CD4-positive, alpha-beta T cell treated with Interleukin-12 subunit alpha and Interleukin-12 subunit beta, for 1 hour (primary cell): ENCODE data around the gene ASNSD1.

Experiments
- DNase-seq: peaks from one replicate; pipeline ENCODE4 v3.0.0-alpha.2; 2020

The ASNSD1 gene

GRCh38 chr2:189661148-189661956, at the start of gene ASNSD1:
TSS of gene ASNSD1 (plus strand) at chr2:189661459. CDS start at chr2:189666133, 4,674 bp downstream.
- DNase-seq = peak; percentile 99

- no peak for DNase-seq
These were observed 48.1 kb upstream of the ASNSD1 start for GRCh38 chr2:189613077-189613636.

- no peak for DNase-seq
These were observed 47.4 kb upstream of the ASNSD1 start for GRCh38 chr2:189613650-189614420.

DNA sequence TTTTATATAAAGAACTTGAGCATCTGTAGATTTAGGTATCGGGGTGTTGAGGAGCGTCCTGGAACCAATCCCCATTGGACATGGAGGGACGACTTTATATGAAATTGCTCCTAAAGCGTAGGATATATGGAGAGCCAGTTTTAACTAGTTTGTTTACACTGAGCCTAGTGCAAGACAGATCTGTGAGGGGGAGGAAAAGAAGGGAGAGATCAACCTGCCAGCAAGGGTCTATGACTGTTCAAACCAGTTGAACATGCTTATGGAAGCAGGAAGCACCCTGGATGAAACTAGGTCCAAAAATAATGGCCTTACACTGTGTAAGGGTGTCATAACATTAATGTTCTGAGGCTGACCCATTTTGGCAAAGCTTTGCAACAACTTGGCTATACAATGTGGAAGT, 46.7 kb upstream of the ASNSD1 start:
- no peak for DNase-seq

DNA sequence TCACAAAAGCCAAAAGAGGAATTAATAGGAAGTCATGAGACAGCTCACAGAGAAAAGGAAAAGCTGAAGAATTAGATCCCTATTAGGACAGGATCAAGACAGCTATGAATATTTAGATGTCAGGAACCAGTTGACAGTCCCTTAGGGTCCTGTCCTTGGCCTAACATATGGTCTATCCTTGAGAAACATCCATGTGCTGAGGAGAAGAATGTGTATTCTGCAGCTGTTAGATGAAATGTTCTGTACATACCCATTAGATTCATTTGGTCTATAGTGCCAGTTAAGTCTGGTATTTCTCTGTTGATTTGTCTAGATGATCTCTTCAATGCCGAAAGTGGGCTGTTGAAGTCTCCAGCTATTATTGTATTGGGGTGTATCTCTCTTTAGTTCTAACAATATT, 43.1 kb upstream of the ASNSD1 start:
- no peak for DNase-seq

- DNase-seq = no peak
These were observed 39.5 kb upstream of the ASNSD1 start for GRCh38 chr2:189621781-189622180.

DNA sequence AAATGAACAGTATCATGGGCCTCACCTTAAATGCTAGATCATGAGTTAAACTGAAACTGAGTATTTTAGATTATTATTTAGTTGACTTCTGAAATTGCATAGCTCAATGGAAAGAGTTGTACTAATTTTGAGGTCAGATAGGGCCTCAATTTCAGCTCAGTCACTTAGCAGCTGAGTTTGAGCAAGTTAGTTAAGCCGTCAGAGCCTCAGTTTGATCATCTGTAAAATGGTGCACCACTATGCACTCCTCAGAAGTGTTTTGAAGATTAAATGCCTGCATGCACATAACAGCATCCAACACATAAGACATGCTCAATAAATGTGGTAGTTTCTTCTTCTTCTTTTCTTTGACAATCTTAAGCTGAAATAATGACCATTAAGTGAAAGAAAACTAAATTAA, 38.2 kb upstream of the ASNSD1 start:
- no peak for DNase-seq

- no peak for DNase-seq
These were observed 36.5 kb upstream of the ASNSD1 start for GRCh38 chr2:189624648-189625355.

DNA sequence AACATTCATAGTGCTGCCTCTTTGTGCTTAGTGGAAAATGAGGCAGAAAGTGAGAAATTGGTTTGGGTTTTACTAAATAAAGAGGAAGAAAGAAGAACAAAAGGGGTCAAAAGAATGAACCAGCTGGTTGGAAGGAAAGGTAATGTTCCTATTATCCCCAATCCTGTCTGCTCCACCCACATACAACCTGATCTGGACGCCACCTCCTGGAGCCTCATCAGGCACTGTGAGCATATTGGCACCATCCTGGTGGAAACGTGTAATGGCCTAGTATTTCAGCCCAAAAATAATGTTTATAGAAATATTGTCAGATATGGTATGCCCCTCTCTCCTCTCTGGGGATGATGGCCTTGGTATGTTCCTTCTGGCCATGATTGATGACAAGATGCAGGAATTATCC, 35.6 kb upstream of the ASNSD1 start:
- no peak for DNase-seq

DNA sequence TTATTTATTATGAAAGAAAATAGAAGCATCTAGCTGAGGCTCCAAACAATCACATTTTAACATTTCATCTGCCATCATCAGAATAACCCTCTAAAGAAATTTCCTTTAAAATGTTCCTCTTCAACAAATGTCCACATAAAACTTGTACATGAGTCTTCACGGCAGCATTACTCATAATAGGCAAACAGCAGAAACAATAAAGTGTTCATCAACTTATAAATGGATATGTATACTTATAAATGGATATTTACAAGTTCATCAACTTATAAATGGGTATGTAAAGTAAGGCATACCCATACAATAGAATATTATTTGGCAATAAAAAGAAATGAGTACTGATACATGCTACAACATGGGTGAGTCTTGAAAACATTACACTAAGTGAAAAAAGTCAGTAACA, 33.5 kb upstream of the ASNSD1 start:
- DNase-seq = no peak

- DNase-seq = no peak
These were observed 32.3 kb upstream of the ASNSD1 start for GRCh38 chr2:189628817-189629530.

DNA sequence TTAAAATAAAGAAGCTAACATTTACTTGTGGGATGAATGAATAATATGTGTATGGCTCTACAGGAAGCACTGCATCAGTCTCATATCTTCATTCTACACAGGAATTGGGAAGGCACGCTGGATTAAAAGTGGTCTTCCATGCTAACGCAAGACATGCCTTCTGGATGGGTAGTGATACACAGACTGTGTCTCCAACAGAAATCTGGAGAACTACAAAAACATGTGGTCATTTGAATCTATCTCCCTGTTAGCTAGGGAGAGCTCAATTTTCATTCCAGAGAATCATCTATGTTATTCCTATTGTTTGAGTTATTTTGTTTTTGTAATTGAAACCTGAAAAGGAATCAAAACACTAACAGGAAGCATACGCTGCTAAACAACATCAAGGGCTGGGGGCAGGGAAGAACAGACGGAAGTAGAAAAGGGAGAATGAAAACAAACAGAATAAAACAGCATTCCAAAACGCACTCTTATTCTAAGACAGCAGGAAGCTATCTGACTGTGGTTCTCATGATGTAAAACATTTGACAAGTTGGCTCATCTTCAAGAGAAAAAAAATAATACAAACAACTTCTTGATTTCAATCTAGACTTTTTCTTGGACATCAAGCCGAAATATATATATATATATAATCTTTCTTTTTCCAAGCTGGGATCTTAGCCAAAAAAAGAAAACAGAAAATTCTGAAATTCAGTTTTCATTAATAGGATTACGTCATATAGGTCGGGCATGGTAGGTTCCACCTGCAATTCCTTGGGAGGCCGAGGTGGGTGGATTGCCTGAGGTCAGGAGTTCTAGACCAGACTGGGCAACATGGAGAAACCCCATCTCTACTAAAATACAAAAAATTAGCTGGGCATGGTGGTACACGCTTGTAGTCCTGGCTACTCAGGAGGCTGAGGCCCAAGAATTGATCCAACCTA, 31.5 kb upstream of the ASNSD1 start:
- DNase-seq = no peak

DNA sequence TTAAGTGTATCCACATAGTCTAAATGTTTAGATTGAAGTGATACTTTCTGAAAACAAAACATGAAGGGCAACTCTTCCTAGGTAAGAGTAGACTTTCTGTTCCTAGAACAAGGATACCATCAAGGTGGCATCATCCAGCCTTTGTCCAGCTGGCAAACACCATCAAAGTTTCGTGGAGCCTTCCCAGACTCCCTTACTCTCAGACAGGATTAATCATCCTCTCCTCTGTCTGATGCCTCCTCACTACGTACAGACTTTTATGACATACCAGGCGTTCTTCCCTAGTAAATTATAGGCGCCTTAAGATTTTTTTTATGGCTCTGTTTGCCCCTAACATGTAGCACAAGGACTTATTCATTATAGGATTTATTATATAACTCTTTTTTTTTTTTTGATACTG, 29.4 kb upstream of the ASNSD1 start:
- no peak for DNase-seq

- DNase-seq = peak; percentile 34
These were observed 27.9 kb upstream of the ASNSD1 start for GRCh38 chr2:189633392-189633811.

GRCh38 chr2:189635353-189635752, 25.9 kb upstream of the ASNSD1 start:
- DNase-seq = no peak

DNA sequence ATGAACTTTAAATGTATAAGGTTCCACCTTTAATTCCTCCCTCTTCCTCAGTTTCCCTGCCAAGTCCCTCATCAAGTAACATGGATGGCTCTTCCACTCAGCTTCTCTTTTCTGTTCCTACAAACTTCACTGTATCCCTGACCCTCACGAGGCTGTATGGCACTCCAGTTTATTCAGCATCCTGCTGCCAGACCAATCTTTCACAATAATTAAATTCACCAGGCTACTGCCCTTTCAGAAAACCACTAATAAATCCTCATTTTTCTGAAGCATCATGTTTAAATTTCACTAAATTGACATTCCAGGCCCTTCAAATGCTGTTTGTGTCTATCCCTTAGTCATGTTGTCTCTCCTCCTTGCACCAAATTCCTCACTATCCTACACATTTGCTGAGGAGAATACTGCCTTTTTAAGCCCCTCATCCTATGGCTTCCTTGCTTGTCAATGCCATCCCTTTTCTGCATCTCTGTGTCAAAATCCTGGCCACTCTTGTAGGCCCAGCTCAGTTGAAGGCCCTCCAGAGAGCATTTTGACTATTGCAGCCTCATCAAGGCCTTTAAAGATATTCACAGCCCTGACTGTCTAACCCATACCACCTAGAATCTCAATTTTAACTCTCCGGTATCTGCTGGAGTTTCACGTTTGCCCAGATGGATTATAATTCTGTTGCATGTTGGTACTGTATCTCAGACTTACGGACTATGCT, 22.8 kb upstream of the ASNSD1 start:
- DNase-seq = no peak

- DNase-seq = no peak
These were observed 22.2 kb upstream of the ASNSD1 start for GRCh38 chr2:189639007-189639609.

- DNase-seq = no peak
These were observed 20.3 kb upstream of the ASNSD1 start for GRCh38 chr2:189641002-189641401.

- no peak for DNase-seq
These were observed 19.7 kb upstream of the ASNSD1 start for GRCh38 chr2:189641590-189641989.

DNA sequence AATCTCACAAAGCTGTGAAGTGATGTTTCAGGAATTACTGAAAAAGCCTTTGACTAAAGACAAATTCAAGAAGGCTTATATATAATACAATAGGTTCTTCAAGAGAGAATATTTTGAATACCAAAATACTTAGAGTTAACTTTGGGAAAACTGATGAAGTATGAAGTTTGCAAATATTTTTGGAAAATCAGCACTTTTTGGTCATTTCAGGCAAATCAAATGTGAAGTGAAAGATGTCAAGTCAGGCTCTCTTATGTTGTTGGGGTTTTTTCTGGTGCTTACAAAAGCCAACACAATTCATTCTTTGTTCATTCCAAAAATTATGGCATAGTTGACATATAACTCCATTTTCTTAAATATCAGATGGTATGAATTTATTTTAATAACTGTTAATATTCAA, 14.7 kb upstream of the ASNSD1 start:
- DNase-seq = no peak
